Common myeloid progenitor, CD34-positive (primary cell): ENCODE results near the gene UBE2Q2.

Experiments used
- CTCF ChIA-PET: fragments of 350-600 bp; sonication (Branson Sonifier 250); formaldehyde crosslinking; loops from one replicate; lab custom pipeline; 2021; ENCODE audit warnings: antibody characterized with exemption; lab: Charles Lee
- POLR2A ChIA-PET: fragments of 350-600 bp; sonication (Branson Sonifier 250); formaldehyde crosslinking; loops from one replicate; lab custom pipeline; 2021; ENCODE audit warnings: antibody characterized with exemption; lab: Charles Lee
- DNase-seq, 3 donors: peaks; one replicate each; pipeline versions ENCODE4 v3.0.0 to v3.0.0-alpha.2; 2013
- H3K27ac ChIP-seq, 2 experiments: 1 replicate in 1 of 2; 2 replicates in 1 of 2; pipeline ENCODE4 v1.7.0; 2013; ENCODE audit warnings: inconsistent platforms in 2 of 2, low read length in 2 of 2, mild to moderate bottlenecking in 2 of 2, low read depth in 1 of 2, moderate library complexity in 1 of 2; ENCODE audit not compliant: severe bottlenecking in 2 of 2, insufficient read depth in 1 of 2, poor library complexity in 1 of 2
- H3K27me3 ChIP-seq, 5 experiments: replicated peaks in 2 of 5; 1 replicate in 3 of 5; 2 replicates in 2 of 5; pipeline versions ENCODE4 v1.6.1 to v1.7.0; 2013; ENCODE audit warnings: low read length in 4 of 5, mild to moderate bottlenecking in 2 of 5, moderate library complexity in 2 of 5, inconsistent platforms in 1 of 5; ENCODE audit not compliant: insufficient read depth in 5 of 5, control insufficient read depth in 4 of 5
- H3K36me3 ChIP-seq, 4 experiments: 1 replicate in 2 of 4; 2 replicates in 2 of 4; pipeline versions ENCODE4 v1.6.1 to v1.7.0; 2013; ENCODE audit warnings: low read length in 3 of 4, control low read depth in 1 of 4, mild to moderate bottlenecking in 1 of 4; ENCODE audit not compliant: control insufficient read depth in 4 of 4, insufficient read depth in 4 of 4
- H3K4me1 ChIP-seq, 4 experiments: 1 replicate in 3 of 4; 2 replicates in 1 of 4; pipeline versions ENCODE4 v1.6.1 to v1.7.1; 2013; ENCODE audit warnings: low read length in 3 of 4, mild to moderate bottlenecking in 3 of 4, control low read depth in 1 of 4, inconsistent platforms in 1 of 4, moderate library complexity in 1 of 4; ENCODE audit not compliant: control insufficient read depth in 4 of 4, insufficient read depth in 4 of 4; ENCODE audit errors: control extremely low read depth in 1 of 4
- H3K4me3 ChIP-seq, 7 experiments: 1 replicate in 4 of 7; 2 replicates in 3 of 7; pipeline versions ENCODE4 v1.5.1 to v1.7.0; 2013; ENCODE audit warnings: mild to moderate bottlenecking in 7 of 7, low read length in 6 of 7, moderate library complexity in 6 of 7, inconsistent platforms in 2 of 7, low read depth in 2 of 7, control low read depth in 1 of 7; ENCODE audit not compliant: insufficient read depth in 4 of 7, control insufficient read depth in 1 of 7; ENCODE audit errors: extremely low read depth in 1 of 7
- H3K9me3 ChIP-seq, 5 experiments: 1 replicate in 4 of 5; 2 replicates in 1 of 5; pipeline versions ENCODE4 v1.6.1 to v1.7.1; 2013; ENCODE audit warnings: low read length in 4 of 5, mild to moderate bottlenecking in 2 of 5, inconsistent platforms in 1 of 5, low read depth in 1 of 5, moderate library complexity in 1 of 5; ENCODE audit not compliant: control insufficient read depth in 4 of 5, insufficient read depth in 2 of 5; ENCODE audit errors: control extremely low read depth in 1 of 5
- WGBS: methylation state at CpG from one replicate; pipeline ENCODE4 v1.1.5; 2013; ENCODE audit not compliant: insufficient coverage; 5-methylcytosine and 5-hydroxymethylcytosine counted together

The UBE2Q2 gene

DNA sequence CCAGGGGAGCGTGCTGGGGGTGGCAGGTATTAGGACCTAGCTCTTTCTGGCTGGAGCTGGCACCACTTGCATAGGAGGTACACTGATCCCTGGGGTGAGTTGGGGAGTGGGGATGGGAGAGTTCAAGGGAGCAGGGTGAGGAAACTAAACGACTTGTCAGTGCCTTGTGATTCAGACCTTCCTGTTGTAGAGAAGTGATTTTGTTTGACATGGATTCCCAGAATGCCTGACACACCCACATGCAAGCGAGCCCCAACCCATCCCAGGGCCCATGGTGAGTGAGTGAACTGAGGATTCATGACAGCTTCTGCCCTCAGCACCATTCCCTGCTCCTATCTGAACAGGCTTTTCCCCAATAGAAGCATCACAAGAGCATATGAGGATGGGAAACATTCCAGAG, 15.6 kb upstream of the UBE2Q2 start:
- no peaks in the 10 kb centered on the region for H3K9me3 ChIP-seq
- CTCF ChIA-PET, result interaction anchor here (1.1 kb wide), 1 partner anchor 15 kb away, joined by 3 read pairs; no protein-coding TSS in a partner anchor
- no peak overlapping the region for H3K4me3 ChIP-seq
- no peak overlapping the region for H3K27ac ChIP-seq
- no peak for DNase-seq
- H3K4me1 ChIP-seq, result peaks cover 0 to 11% (median 0%) of the 10 kb centered on the region in 4 experiments
- H3K27me3 ChIP-seq, result peaks cover 0 to 4% (median 0%) of the 10 kb centered on the region in 5 experiments
- WGBS, result 100% methylated on average over 1 of the region's 3 CpGs
- H3K36me3 ChIP-seq, result no peaks in the 10 kb centered on the region
- POLR2A ChIA-PET, result interaction anchor here (0.6 kb wide), 2 partner anchors 125 to 200 kb away, joined by 3 to 4 read pairs; no protein-coding TSS in a partner anchor

DNA sequence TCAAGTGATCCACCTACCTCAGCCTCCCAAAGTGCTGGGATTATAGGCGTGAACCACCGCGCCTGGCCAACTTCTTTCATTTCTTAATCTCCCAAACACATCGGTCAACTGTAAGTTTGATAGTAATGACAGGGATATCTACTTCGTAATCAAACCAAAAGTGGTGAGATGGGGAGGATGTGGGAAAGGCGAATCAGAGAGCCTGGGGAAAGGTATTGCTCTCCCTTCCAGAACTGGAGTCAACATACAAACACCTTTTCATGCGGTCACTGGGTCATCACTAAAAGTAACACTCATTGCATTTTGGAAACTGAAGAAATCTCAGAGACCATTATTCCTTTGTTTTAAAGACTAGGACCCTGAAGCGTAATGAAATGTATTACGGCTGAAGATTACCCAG, 14.8 kb upstream of the UBE2Q2 start:
- ChIA-PET CTCF (no interaction called here), POLR2A (no interaction called here)
- DNase-seq, result no peak
- H3K27me3 ChIP-seq, result peaks cover 0 to 4% (median 0%) of the 10 kb centered on the region in 5 experiments
- WGBS, result 100% methylated on average over 3 of the region's 9 CpGs
- H3K4me1 ChIP-seq, result peaks cover 0 to 11% (median 0%) of the 10 kb centered on the region in 4 experiments
- no peaks in the 10 kb centered on the region for H3K36me3 ChIP-seq
- H3K27ac ChIP-seq, result no peak overlapping the region
- no peaks in the 10 kb centered on the region for H3K9me3 ChIP-seq
- no peak overlapping the region for H3K4me3 ChIP-seq

DNA sequence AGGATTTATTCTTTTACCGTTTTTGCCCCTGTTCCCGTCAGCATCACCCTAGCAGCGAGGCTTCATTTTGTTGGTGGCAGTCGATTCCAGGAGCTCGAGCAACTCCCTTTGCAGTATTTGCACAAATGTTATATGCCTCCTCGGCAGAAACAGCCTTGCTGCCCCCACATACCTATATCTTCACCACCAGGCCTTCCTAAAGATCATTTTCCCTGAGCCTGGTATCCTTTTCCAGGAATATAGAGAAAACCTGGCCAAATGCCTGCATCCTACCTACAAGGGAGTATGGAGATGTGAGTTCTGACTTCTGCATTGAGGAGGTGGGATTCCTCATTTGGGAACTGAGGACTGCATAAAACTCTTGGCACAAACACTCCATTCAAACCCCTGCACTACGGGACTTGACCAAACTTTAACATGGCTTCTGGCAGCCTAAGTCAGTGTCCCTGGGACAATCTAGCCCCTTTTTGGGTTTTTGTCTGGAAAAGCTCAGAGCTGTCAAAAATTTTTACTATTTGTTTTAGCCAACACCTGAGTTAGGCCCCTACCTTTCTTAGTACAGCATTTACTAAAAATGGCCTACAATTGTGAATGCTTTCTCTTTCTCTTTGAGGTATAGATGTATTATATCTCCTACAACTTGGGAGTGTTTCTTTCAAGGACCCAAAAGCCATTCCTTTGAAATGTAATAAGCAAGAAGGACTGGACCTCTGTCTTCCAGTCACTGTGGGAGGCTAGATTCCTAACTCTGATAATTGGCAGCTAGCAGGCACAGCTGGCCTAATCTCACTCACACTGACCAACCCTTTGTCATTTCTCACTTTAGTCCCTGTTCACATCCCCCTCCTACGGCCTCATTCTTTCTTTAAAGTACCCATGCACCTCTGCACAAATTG, 12.1 kb upstream of the UBE2Q2 start:
- Histone ChIP-seq H3K27ac (peak overlapping the region in 1 of 2 experiments; percentile 25), H3K4me1 (peaks cover 0 to 19% (median 6%) of the 10 kb centered on the region in 4 experiments), H3K27me3 (peaks cover 0 to 4% (median 0%) of the 10 kb centered on the region in 5 experiments), H3K9me3 (no peaks in the 10 kb centered on the region), H3K36me3 (no peaks in the 10 kb centered on the region), H3K4me3 (no peak overlapping the region)
- no peak for DNase-seq
- WGBS, result 91% methylated on average over 7 of the region's 8 CpGs
- POLR2A ChIA-PET, result no interaction called here
- CTCF ChIA-PET, result interaction anchor here (1.0 to 2.0 kb wide), 4 partner anchors 10 to 21 kb away, joined by 3 to 9 read pairs (median 6); no protein-coding TSS in a partner anchor

DNA sequence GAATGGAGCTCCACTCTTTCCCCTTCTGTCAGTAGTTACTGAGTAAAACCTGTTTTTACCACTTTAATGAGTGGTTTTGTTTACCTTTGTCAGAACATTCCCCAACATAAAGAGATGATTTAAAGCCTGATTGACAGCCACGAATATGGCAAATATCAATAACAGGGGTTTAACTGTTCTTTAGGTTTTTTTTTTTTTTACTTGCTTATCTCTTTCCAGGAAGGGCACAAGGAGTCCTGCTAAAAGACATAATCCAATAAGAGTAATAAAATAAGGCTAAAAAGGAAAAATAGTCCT, 11.5 kb upstream of the UBE2Q2 start:
- no peak overlapping the region for H3K4me3 ChIP-seq
- ChIA-PET POLR2A (no interaction called here), CTCF (interaction anchor here (1.0 to 2.0 kb wide), 4 partner anchors 10 to 22 kb away, joined by 3 to 9 read pairs (median 6); no protein-coding TSS in a partner anchor)
- peaks cover 3 to 25% (median 9%) of the 10 kb centered on the region in 4 experiments for H3K4me1 ChIP-seq
- no peak for DNase-seq
- no peaks in the 10 kb centered on the region for H3K36me3 ChIP-seq
- no CpG with 5 or more reads among the region's 1 CpG for WGBS
- H3K27ac ChIP-seq, result no peak overlapping the region
- no peaks in the 10 kb centered on the region for H3K27me3 ChIP-seq
- no peaks in the 10 kb centered on the region for H3K9me3 ChIP-seq

DNA sequence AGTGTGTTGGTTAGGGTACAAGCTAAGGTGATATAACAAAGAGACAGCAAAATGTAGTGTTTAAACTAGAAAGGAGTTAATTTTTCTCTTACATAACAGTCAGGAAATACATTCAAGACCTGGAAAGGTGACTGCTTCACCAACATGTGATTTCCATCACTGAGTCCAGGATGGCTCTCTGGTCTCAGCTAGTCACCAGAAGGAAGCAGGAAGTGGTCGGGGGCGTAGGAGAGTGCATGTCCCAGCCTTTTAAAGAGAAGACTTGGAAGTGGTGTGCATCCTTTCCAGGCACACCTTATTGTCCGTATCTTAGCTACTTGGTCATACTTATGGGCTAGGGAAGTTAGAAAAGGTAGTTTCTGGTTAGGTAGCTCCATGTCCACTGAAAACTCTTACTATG, 11.1 kb upstream of the UBE2Q2 start:
- Histone ChIP-seq H3K27me3 (no peaks in the 10 kb centered on the region), H3K36me3 (no peaks in the 10 kb centered on the region), H3K9me3 (no peaks in the 10 kb centered on the region), H3K27ac (no peak overlapping the region), H3K4me3 (no peak overlapping the region), H3K4me1 (peaks cover 5 to 29% (median 11%) of the 10 kb centered on the region in 4 experiments)
- POLR2A ChIA-PET, result no interaction called here
- WGBS, result 90% methylated on average over 3 of the region's 3 CpGs
- CTCF ChIA-PET, result interaction anchor here (1.0 to 2.0 kb wide), 4 partner anchors 9 to 22 kb away, joined by 3 to 9 read pairs (median 6); no protein-coding TSS in a partner anchor
- DNase-seq, result no peak

DNA sequence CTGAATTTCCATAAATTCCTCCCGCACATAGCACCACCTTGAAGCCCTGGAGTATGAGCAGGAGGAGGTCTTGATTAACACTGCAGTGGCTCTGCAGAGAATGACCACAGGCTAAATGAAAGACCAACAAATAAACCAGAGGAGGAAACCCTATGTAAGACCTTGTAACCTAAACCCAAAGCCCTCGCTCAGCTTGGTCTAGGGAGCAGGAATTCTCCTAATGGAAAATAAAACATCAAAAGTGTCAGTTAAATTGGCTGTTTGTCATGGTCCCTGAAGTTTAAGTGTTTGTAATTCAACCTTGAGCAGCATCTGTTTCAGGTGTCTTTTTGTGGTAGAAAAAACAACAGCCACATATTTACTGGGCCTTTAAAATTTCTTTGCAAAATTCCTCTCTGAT, 9.2 kb upstream of the UBE2Q2 start:
- no peak overlapping the region for H3K27ac ChIP-seq
- ChIA-PET CTCF (interaction anchor here (1.4 kb wide), 1 partner anchor 20 kb away, joined by 3 read pairs; no protein-coding TSS in a partner anchor), POLR2A (no interaction called here)
- no peaks in the 10 kb centered on the region for H3K36me3 ChIP-seq
- H3K4me1 ChIP-seq, result peaks cover 6 to 33% (median 14%) of the 10 kb centered on the region in 4 experiments
- WGBS, result 100% methylated on average over 1 of the region's 2 CpGs
- no peak for DNase-seq
- no peaks in the 10 kb centered on the region for H3K9me3 ChIP-seq
- H3K4me3 ChIP-seq, result no peak overlapping the region
- H3K27me3 ChIP-seq, result no peaks in the 10 kb centered on the region
